GM18909 (cell line): ENCODE results near the gene AP5S1.
A peak's percentile ranks its signal among the peaks of the same experiment; 100 is the strongest.
"Not testable (repeated sequence)": the region's sequence is repeated elsewhere in the genome, so short reads cannot be mapped to it uniquely, and the experiment has no call there.

Source experiments
- ATAC-seq: cut with Tn5 transposase; IDR thresholded peaks from one replicate; pipeline ENCODE4 v1.9.1; 2021; ENCODE audit warnings: mild to moderate bottlenecking; ENCODE audit not compliant: unreplicated experiment, poor library complexity

The AP5S1 gene

DNA sequence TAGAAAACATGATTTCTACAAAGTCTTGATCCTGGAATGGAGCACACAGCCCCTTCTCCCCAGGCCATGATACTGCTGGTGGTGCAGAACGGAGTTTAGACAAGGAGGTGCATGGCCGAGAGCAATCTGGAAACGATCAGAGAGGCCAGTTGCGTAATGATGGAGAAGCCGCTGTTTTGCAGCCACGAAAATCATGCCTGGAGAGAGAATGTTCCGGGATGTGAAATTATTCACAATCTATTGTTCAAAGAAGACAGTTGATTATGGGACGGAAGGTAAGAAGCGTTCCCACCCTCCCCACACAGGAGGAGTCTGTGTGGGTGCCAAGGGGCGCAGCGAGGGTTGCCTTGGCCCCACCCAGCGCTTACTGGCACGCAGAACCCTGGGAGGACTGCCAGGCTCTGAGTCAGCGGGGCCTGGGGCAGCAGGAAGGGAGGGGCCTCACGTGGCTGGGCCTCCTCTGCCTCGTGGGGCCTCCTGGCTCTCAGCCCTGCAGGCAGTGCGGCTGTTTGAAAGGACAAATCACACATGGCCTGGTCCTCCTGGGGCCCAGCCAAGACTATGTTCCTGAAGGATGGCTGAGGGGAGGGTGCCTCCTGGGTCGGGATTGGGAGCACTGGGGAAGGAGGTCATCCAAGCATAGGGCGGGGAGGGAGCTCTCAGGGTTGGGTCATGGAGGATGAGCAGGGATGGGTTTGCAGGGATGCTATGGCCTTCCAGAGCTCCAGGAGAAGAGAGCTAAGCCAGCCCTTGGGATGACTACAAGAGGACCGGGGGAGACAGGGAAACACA, 8.7 kb upstream of the AP5S1 start:
- ATAC-seq = no peak

DNA sequence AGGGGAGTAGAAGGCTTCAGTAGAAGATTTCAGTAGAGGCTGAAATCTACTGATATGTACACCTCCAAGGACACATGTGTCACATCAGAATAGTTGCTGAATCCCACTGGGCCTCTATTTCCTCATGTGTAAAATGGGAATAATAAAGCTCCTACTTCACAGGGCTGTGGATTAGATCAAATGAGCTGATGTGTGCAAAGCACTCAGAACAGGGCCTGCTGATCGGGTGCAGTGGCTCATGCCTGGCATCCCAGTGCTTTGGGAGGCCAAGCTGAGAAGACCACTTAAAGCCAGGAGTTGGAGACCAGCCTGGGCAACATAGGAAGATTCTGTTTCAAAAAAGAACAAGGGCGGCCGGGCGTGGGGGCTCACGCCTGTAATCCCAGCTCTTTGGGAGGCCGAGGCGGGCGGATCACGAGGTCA, 8.1 kb upstream of the AP5S1 start:
- ATAC-seq = no peak

DNA sequence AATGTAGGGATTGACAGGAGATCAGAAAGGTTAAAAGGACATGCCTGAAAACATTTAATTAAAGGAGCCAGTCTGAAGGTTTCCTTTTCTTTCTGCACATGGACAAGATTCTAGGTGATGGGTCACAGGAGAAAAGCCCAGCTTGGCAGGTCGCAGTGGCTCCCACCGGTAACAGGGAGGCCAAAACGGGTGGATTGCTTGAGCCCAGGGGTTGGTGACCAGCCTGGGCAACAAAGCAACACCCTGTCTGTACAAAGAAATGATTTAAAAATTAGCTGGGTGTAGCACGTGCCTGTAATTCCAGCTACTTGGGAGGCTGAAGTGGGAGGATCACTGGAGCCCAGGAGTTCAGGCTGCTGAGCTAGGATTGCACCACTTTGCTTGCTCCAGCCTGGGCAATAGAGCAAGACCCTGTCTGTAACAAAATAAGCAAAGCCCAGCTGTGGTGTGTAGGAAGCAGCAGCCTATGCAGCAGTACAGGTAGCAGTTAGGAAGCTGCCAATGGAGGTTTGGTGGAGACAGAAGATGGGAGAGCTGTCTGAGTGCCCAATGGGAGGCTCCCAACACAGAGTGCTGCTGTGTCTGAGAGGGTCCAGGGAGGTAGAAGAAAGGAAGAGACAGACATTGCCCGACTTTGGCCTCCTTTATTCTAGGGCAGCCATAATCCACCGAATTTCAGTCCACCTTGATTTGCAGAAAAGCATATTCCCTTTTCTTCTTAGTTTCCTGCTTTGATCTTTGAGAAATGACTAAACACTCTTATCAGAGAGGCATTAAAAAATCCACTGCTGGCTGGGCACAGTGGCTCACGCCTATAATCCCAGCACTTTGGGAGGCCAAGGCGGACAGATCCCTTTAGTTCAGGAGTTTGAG, 7.1 kb upstream of the AP5S1 start:
- no peak for ATAC-seq

DNA sequence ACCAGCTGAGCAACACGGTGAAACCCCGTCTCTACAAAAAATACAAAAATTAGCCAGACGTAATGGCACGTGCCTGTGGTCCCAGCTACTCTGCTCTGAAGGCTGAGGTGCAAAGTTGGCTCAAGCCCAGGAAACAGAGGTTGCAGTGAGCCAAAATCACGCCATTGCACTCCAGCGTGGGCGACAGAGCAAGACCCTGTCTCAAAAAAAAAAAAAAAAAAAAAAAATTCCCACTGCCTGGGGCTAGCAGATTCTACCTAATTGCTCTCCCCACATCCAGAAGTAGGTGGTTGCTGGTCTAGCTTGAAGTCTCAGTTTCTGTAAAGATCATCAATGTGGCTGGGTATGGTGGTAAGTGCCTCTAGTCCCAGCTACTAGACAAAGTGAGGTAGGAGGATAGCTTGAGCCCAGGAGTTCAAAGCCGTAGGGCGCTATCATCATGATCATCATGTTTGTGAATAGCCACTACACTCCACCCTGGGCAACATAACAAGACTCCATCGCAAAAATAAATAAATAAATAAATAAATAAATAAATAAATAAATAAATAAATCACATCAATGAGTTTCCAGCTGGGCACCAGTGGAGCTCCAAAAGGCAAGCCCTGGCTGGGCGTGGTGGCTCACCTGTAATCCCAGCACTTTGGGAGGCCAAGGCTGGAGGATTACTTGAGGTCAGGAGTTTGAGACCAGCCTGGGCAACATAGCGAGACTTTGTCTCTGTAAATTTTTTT, 6.3 kb upstream of the AP5S1 start:
- ATAC-seq = no peak

DNA sequence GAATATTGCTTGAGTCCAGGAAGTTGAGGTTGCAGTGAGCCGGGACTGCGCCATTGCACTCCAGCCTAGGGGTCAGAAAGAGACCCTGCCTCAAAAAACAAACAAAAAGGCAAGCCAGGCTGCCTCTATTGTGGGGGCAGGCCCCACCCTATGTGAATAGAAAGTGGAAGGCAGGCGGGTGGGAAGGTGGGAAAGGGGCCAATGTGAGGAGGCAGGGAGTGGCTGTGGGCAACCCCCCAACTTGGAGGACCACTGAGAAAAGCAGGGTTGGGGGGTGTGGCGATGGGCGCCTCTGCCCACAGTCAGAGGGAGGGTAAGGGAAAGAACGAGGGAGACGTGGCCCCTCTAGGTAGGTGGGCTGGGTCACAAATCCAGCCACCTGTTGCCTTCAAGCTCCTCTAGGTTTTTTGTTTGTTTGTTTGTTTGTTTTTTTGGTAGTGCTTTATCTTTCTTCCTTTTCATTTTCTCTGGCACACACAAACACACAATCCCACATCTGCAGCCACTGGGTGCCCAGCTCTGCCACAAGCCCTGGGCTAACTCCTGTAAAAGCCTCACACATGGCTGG, 5.3 kb upstream of the AP5S1 start:
- no peak for ATAC-seq

DNA sequence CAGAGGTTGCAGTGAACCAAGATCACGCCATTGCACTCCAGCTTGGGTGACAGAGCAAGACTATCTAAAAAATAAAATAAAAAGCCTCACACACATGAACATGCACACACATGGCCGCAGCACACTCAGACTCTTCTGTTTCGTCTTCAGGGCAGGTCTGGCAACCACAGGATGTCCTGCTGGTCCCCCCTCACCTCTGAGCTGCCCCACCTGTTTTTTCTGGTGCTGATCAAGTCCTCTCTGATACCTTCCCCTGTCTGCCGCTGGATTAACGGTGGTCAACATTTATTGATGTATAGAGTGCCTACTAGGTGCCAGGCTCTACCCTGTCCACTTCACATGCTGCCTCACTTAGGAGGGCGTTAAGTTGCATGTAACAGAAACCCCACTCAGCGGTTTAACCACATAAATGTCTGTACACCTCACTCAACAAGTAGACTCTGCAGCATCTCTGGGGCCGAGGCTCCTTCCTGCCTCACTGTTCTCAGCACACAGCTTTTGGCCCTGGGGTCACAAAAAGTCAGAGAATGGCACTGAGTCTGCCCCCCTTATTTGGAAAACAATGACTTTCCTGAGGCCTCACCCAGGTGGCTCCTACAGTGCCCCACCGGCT, 4.5 kb upstream of the AP5S1 start:
- no peak for ATAC-seq

DNA sequence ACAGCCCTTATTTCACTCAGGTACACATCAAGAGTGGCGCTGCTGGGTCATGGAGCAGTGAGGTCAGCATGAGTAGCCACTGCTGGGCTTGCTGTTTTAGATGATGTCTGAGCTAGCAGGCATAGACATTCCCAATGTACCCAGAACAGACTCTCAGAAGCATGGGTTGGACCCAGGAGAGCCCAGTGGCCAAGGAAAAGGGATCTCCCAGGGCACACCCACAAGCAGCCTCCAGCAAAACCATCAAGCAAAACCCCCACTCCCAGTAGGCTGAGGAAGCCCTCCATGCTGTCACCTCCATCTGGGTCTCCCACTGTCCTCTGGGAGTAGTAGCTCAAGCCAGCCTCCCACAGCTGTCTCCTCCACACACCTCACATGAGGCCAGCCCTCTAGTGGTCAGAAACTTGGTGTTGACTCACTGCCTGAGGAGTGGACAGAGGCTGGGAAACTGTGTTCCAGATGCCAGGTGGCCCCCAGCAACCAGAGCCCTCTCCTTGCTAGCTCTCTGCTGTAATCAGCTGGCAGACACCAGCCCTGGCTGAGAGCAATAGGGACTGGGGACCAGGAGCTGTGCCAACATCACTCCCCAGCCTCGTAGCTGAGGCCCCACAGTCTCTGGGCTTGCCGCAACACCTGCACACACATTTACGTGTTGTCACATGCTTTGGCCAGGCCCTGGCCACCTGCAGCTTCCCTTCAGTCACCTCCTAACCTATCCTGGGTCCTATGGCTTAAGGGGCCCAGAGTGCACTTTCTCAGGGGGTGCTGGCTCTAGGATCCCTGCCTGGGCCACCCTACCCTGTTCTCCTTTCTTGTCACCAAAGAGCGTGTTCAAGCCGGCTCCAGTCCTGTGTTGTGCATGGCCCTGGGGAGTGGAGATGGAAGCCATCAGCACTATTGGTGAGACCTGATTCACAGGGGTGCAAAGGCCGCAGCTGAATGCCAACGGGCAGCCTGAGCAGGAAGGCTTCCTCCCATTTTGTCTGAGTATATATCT, 1.9 kb upstream of the AP5S1 start:
- no peak for ATAC-seq

DNA sequence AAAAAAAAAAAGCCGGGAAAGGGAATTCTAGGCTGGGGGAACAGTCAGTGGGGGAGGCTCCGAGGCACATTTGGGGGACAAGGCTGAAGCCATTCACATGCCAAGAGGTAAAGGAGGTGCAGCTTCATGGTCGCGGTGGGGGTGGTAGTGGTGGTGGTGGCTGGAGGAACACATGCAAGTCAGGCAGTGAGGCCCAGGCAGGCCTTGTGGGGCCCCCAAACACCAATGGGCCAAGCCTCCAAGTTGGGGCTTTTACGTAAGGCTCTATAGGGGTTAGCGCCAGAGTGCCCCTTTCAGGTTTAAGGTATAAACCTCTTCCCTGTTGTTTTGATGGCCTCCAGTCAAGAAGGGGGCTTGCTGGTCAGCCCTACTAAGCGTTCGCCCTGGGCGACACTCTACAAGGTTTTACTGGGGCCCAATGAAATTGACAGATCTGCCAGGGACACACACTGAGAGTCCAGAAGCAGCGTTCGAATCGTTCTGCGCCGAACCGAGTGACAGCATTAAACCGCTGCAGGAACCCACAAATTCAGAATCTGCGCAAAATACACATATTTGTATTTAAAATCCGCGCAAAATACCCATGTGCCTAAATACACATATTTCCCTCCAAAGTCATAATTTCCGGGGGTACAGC, 818 bp upstream of the AP5S1 start:
- ATAC-seq = no peak

DNA sequence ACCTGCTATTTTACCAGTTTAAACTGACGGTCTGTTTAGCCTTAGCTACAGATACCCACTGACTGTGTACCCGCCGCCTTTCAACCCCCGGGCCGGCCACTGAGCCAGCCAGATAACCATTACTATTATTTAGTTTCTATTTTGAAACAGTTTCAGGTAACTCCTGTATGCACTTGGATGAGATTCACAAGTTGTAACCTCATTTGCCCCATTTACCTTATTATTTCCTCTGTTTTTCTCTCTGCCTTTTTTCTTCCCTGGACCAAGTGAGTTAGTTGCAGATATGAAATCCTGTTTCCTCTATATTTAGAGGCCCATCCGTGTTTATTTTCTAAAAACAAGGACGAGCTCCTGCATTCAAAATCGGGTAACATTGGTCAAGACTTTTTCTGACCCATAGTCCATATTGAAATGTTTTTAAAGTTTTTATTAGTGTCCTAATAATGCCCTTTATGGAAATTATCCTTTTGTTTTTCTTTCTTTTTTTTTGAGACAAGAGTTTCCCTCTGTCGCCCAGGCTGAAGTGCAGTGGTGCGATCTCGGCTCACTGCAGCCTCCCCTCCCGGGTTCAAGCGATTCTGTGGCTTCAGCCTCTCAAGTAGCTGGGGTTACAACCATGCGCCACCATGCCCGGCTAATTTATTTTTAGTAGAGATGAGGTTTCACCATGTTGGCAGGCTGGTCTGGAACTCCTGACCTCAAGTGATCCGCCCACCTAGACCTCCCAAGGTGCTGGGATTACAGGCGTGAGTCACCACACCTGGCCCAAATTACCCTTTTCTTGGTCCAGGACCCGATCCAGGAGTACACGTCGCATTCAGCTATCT, 767 bp downstream of the AP5S1 start:
- peak; percentile 1 for ATAC-seq

DNA sequence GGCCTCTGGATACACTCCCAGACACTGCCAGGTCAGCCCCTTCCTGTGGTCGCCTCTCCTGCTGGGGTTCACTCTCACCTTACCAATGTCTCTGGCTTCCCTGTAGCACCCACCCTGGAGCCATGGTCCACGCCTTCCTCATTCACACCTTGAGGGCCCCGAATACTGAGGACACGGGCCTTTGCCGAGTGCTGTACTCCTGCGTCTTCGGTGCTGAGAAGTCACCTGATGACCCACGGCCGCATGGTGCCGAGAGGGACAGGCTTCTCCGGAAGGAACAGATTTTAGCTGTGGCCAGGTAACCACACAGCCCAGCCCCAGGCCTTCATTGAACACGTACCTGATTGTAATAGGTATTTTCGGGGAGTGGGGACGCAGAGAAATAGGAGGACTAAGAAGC, 1.6 kb downstream of the AP5S1 start:
- ATAC-seq = no peak

DNA sequence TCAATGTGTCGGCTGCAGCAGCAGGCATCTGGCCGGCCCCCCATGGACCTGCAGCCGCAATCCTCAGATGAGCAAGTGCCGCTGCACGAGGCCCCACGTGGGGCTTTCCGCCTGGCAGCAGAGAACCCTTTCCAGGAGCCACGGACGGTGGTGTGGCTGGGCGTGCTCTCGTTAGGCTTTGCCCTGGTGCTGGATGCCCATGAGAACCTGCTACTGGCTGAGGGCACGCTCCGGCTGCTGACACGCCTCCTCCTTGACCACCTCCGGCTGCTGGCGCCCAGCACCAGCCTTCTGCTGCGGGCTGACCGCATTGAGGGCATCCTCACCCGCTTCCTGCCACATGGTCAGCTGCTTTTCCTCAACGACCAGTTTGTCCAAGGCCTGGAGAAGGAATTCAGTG, 3.5 kb downstream of the AP5S1 start:
- ATAC-seq = no peak

DNA sequence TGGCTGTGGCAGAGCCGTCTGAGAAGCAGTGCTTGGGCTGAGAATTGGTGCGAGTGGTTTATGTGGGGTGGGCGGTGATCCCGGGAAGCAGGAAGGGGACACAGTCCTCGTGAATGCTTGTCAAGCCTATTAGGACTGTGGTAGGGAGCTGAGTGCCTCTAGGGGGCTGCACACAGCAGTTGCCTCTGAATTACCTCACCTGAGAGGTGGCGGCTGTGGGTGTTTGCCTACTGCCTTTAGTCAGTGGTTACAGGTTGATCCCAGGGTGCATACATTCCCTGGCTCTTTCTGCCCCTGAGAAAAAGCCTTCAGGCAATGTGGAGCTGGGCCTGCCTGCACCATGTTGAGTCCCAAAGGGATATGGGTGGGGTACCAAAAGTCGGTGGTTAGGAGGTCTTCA, 5.2 kb downstream of the AP5S1 start:
- ATAC-seq = no peak

DNA sequence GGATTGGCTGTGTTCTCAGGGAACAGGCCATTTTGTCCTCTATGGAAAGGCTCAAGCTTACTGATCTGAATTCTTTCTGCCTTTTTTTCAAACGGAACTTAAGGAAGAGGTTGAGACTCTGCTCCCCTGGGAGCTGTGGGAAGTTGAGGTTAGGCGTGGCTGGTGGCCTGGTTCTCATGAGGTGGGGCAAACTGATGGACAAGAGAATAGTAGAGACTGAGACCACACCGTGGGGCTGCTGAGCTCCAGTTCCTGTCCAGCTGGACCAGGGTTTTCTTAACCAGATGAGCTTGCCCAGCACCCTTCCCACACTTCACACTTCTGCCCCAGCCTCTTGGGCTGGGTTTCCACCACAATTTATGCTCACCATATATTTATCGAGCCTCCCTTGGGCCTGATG, 6.1 kb downstream of the AP5S1 start:
- ATAC-seq = no peak

DNA sequence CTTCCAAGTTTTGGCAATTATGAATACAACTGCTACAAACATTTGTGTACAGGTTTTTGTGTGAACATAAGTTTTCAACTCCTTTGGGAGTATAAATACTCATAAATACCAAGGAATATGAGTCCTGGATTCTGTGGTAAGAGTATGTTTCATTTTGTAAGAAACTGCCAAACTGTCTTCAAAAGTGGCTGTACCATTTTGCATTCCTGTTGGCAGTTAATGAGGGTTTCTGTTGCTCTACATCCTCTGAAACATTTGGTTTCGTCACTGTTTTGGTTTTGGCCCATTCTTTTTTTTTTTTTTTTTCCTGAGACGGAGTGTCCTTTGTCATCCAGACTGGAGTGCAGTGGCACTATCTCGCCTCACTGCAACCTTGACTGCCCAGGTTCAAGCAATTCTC, 8.5 kb downstream of the AP5S1 start:
- ATAC-seq = no peak

DNA sequence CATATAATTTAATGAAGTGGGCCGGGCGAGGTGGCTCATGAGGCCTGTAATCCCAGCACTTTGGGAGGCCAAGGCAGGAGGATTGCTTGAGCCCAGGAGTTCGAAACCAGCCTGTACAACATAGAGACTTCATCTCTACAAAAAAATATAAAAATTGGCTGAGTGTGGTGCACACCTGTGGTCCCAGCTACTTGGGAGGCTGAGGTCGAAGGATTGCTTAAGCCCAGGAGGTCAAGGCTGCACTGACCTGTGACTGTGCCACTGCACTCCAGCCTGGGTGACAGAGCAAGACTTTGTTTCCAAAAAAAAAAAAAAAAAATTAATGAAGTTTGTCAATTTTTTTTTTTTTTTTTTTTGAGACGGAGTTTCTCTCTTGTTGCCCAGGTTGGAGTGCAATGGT, 9.5 kb downstream of the AP5S1 start:
- not testable (repeated sequence) for ATAC-seq

DNA sequence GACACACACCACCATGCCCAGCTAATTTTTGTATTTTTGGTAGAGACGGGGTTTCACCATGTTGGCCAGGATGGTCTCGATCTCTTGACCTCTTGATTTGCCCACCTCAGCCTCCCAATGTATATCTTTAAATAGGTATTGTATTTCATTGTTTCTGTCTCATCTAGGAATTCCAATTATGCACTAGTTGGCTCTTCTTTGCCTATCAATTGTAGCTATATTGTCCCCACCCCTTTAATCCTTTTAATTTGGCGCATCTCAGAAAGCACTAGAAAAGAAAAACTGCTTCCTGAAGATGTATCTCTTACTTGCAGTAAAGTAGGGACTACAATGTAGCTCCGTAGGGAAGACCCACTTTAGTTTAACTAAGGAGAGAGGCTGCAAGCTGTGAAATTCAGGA, 15.8 kb downstream of the AP5S1 start:
- ATAC-seq = no peak

DNA sequence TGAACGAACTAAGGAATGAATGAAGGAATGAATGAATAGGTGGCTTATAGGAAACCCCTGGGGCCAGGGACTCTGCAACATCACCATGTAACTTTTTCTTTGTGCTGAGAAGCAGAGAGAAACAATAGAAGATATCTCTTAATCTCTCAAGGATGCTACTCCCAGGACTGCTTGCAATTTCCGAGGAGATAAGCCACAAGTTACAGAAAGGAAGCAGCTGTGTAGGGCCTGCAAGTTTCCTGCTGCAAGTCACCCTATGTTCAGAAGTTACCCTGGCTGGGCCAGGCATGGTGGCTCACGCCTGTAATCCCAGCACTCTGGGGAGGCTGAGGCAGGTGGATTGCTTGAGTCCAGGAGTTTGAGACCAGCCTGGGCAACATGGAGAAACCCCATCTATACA, 19.0 kb downstream of the AP5S1 start:
- no peak for ATAC-seq

DNA sequence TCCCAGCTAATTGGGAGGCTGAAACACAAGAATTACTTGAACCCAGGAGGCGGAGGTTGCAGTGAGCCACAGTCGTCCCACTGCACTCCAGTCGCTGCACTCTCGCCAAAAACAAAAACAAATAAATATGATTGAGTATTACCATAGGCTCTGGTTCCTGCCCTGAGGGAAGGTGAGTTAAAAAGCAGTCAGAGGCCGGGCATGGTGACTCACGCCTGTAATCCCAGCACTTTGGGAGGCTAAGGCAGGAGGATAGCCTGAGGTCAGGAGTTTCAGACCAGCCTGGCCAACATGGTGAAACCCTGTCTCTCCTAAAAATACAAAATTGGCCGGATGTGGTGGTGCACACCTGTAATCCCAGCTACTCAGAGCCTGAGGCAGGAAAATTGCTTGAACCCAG, 19.9 kb downstream of the AP5S1 start:
- not testable (repeated sequence) for ATAC-seq
